ENCODE measurements around the gene PEX6. TPM values are rescaled to one million over a fixed set of nuclear protein-coding genes. Genes with fewer than 3 reads are reported as not detected.

PEX6 gene
- total and polyA plus RNA-seq, 2 of the 13 experiments (the other 11 are each of a cell fraction or from before 2014, with no cell fraction given): 5.1 to 6.7 TPM

DNA sequence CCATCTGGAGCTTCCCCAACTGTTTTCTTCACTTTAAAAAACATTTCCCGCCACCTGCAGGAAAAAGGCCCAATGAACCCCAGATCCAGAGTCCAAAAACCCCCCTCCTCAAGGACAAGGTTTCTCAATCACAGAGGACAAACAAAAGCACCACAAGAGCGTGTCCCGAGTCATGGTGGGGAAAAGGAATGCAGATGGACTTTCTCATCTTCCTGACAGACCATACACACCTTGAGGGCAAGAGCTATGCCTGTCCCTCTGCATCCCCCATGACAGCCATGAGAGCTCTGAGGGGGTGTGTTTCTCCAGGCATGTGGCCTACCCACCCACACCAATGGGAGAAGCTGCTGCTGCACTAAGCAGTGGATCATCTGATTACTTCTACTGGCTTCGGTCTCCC, 9.0 kb downstream of the PEX6 start (continued):
- 0 out of 2 replicates have a peak, but pooled peaks have one; percentile 10 for TF ChIP-seq ZNF609 (CRISPR knock-in tag; IDR thresholded peaks at IDR 0.05; ENCODE audit: borderline replicate concordance)
- TF ChIP-seq, protein P1, sequence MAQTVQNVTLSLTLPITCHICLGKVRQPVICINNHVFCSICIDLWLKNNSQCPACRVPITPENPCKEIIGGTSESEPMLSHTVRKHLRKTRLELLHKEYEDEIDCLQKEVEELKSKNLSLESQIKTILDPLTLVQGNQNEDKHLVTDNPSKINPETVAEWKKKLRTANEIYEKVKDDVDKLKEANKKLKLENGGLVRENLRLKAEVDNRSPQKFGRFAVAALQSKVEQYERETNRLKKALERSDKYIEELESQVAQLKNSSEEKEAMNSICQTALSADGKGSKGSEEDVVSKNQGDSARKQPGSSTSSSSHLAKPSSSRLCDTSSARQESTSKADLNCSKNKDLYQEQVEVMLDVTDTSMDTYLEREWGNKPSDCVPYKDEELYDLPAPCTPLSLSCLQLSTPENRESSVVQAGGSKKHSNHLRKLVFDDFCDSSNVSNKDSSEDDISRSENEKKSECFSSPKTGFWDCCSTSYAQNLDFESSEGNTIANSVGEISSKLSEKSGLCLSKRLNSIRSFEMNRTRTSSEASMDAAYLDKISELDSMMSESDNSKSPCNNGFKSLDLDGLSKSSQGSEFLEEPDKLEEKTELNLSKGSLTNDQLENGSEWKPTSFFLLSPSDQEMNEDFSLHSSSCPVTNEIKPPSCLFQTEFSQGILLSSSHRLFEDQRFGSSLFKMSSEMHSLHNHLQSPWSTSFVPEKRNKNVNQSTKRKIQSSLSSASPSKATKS (CRISPR knock-in tag; IDR thresholded peaks at IDR 0.05): no peak
- TF ChIP-seq MED1 (CRISPR knock-in tag; IDR thresholded peaks at IDR 0.05): peak; percentile 26; the same call in 1 of the 2 replicates
- no peak for TF ChIP-seq SOX6 (IDR thresholded peaks at IDR 0.05)
- peak; percentile 48; the same call in 1 of the 2 replicates for TF ChIP-seq SOX6 (CRISPR knock-in tag; IDR thresholded peaks at IDR 0.05)
- TF ChIP-seq, protein P2, sequence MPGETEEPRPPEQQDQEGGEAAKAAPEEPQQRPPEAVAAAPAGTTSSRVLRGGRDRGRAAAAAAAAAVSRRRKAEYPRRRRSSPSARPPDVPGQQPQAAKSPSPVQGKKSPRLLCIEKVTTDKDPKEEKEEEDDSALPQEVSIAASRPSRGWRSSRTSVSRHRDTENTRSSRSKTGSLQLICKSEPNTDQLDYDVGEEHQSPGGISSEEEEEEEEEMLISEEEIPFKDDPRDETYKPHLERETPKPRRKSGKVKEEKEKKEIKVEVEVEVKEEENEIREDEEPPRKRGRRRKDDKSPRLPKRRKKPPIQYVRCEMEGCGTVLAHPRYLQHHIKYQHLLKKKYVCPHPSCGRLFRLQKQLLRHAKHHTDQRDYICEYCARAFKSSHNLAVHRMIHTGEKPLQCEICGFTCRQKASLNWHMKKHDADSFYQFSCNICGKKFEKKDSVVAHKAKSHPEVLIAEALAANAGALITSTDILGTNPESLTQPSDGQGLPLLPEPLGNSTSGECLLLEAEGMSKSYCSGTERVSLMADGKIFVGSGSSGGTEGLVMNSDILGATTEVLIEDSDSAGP (CRISPR knock-in tag; IDR thresholded peaks at IDR 0.05; ENCODE audit: borderline replicate concordance): 0 out of 2 replicates have a peak, but pooled peaks have one; percentile 7
- no peak for TF ChIP-seq IRF1 (CRISPR knock-in tag; IDR thresholded peaks at IDR 0.05; ENCODE audit: low read depth)
- TF ChIP-seq TARDBP (CRISPR knock-in tag; IDR thresholded peaks at IDR 0.05): peak; percentile 65
- TF ChIP-seq ZNF335 (CRISPR knock-in tag; IDR thresholded peaks at IDR 0.05): no peak
- TF ChIP-seq DNMT1 (CRISPR knock-in tag; IDR thresholded peaks at IDR 0.05): no peak
- peak; percentile 41; the same call in 1 of the 2 replicates for TF ChIP-seq GFI1 (CRISPR knock-in tag; IDR thresholded peaks at IDR 0.05; ENCODE audit: borderline replicate concordance)
- 0 out of 2 replicates have a peak, but pooled peaks have one; percentile 39 for TF ChIP-seq SAP130 (CRISPR knock-in tag; IDR thresholded peaks at IDR 0.05; ENCODE audit: low read depth)

Measured in HepG2 (cell line).